HEK293 (cell line): Measurements from ENCODE around the gene ABCF2.

ENCODE experiments used
- CTCF ChIP-seq: fragments of 450-650 bp; formaldehyde crosslinking; IDR thresholded peaks from 2 replicates; pipeline ENCODE4 v1.5.1; 2016; ENCODE audit warnings: missing biosample characterization, missing genetic modification characterization
- GFI1B ChIP-seq: fragments of 450-650 bp; formaldehyde crosslinking; IDR thresholded peaks from 2 replicates; pipeline ENCODE4 v1.5.1; 2016; ENCODE audit warnings: missing biosample characterization, missing genetic modification characterization
- ZNF274 ChIP-seq, 2 experiments: fragments of 200-500 bp in 1 of 2; fragments of 450-650 bp in 1 of 2; sonication (Bioruptor generic) in 1 of 2; formaldehyde crosslinking in 1 of 2; IDR thresholded peaks; 2 replicates each; pipeline versions ENCODE4 v1.5.1 to v1.6.1; 2014 to 2016; ENCODE audit warnings: borderline replicate concordance in 1 of 2, inconsistent platforms in 1 of 2, low read length in 1 of 2, missing biosample characterization in 1 of 2, missing genetic modification characterization in 1 of 2
- ZNF394 ChIP-seq: fragments of 450-650 bp; formaldehyde crosslinking; IDR thresholded peaks from 2 replicates; pipeline ENCODE4 v1.5.1; 2016; ENCODE audit warnings: missing biosample characterization, missing genetic modification characterization, mild to moderate bottlenecking, moderate library complexity, borderline replicate concordance
- ZNF707 ChIP-seq: fragments of 450-650 bp; formaldehyde crosslinking; IDR thresholded peaks from 2 replicates; pipeline ENCODE4 v1.5.1; 2016; ENCODE audit warnings: missing biosample characterization, missing genetic modification characterization
- ZNF777 ChIP-seq: fragments of 450-650 bp; formaldehyde crosslinking; IDR thresholded peaks from 2 replicates; pipeline ENCODE4 v1.5.1; 2017; ENCODE audit warnings: missing biosample characterization, missing genetic modification characterization, borderline replicate concordance

GRCh38 chr7:151198945-151199848 lies 27.8 kb downstream of the ABCF2 start:
- no peak for TF ChIP-seq ZNF274 (IDR thresholded peaks at IDR 0.05; ENCODE audit: low read length)
- no peak for TF ChIP-seq ZNF274 (tag by site-specific recombination; IDR thresholded peaks at IDR 0.05; ENCODE audit: borderline replicate concordance)
- TF ChIP-seq ZNF707 (tag by site-specific recombination) = no peak
- TF ChIP-seq CTCF (tag by site-specific recombination) = no peak
- no peak for TF ChIP-seq ZNF394 (tag by site-specific recombination)
- TF ChIP-seq GFI1B (tag by site-specific recombination) = no peak
- no peak for TF ChIP-seq ZNF777 (tag by site-specific recombination)
